HepG2 (cell line): ENCODE data around the gene ACADVL. TPM values are rescaled to one million over a fixed set of nuclear protein-coding genes. Genes with fewer than 3 reads are reported as not detected.
A peak's percentile ranks its signal among the peaks of the same experiment; 100 is the strongest.

ENCODE experiments used
- ARNT ChIP-seq: fragments of 450-650 bp; IDR thresholded peaks from 2 replicates; pipeline ENCODE4 v1.6.1; 2017
- NFAT5 ChIP-seq: sonication (generic); formaldehyde crosslinking; IDR thresholded peaks from 2 replicates; pipeline ENCODE4 v1.4.0; 2020; ENCODE audit warnings: missing genetic modification reagents
- PATZ1 ChIP-seq: sonication (generic); formaldehyde crosslinking; IDR thresholded peaks from 2 replicates; pipeline ENCODE4 v1.4.0; 2020; ENCODE audit warnings: missing genetic modification reagents
- ZBTB33 ChIP-seq: sonication (generic); formaldehyde crosslinking; IDR thresholded peaks from 2 replicates; pipeline ENCODE4 v1.4.0; 2020; ENCODE audit warnings: missing genetic modification reagents
- ZSCAN20 ChIP-seq: sonication (generic); formaldehyde crosslinking; IDR thresholded peaks from 2 replicates; pipeline ENCODE4 v1.4.0; 2020; ENCODE audit warnings: missing genetic modification reagents, mild to moderate bottlenecking, borderline replicate concordance
- polyA plus RNA-seq, 8 experiments: library from polyadenylated mRNA; depleted of rRNA in 3 of 8; stranded (reverse) in 7 of 8; unstranded in 1 of 8; fragments of >200 nt; fragmentation: Illumina TruSeq in 4 of 8; extraction: Trizol in 4 of 8; gene quantifications; 2 replicates each; pipeline versions ENCODE4 v1.2.1 to v1.2.3, GENCODE V29; 2011 to 2016; ENCODE audit warnings: low read depth in 4 of 8, missing spikeins in 1 of 8, mixed read lengths in 1 of 8; ENCODE audit not compliant: insufficient read depth in 1 of 8
- total RNA-seq, 5 experiments: library from RNA; depleted of rRNA; stranded (reverse); fragments of >200 nt; fragmentation: Illumina TruSeq; extraction: Trizol; gene quantifications; 2 replicates each; pipeline ENCODE4 v1.2.3, GENCODE V29; 2016; ENCODE audit warnings: low read depth in 1 of 5
- TF ChIP-seq, protein P1 (sequence below): sonication (generic); formaldehyde crosslinking; IDR thresholded peaks from 2 replicates; pipeline ENCODE4 v1.4.0; 2020; ENCODE audit warnings: missing genetic modification reagents, borderline replicate concordance
- TF ChIP-seq, protein P2 (sequence below): sonication (generic); formaldehyde crosslinking; IDR thresholded peaks from 2 replicates; pipeline ENCODE4 v1.5.0; 2020; ENCODE audit warnings: missing genetic modification reagents

ACADVL gene
- total and polyA plus RNA-seq, 2 of the 13 experiments (the other 11 are each of a cell fraction or from before 2014, with no cell fraction given), result 219 to 412 TPM

DNA sequence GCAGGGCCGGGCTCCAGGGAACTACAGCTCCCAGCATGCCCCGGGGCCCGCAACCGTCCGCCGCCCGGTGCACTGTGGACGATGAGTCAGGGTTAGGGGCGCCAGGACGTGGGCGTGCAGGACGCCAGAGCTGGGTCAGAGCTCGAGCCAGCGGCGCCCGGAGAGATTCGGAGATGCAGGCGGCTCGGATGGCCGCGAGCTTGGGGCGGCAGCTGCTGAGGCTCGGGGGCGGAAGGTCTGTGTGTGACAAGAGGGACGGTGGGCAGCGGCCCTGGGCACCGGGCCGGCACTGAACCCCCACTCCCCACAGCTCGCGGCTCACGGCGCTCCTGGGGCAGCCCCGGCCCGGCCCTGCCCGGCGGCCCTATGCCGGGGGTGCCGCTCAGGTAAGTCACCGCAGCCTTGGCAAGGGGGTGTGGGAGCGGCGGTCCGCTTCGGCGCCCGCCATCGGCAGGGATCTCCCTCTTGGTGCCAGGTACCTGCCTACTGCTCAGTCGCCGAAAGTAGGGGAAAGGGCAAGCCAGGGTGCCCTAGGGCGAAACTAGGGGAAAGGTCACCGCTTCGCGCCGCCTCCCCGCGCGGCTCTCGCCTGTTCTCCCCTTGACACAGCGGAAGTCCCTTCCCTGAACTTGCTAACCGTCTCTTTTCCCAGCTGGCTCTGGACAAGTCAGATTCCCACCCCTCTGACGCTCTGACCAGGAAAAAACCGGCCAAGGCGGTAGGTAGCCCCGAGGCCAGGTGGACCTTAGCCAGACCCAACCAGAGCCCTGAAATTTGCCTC is at the start of gene ACADVL, which contains the start of gene DLG4 (continued):
- TF ChIP-seq, protein P1, sequence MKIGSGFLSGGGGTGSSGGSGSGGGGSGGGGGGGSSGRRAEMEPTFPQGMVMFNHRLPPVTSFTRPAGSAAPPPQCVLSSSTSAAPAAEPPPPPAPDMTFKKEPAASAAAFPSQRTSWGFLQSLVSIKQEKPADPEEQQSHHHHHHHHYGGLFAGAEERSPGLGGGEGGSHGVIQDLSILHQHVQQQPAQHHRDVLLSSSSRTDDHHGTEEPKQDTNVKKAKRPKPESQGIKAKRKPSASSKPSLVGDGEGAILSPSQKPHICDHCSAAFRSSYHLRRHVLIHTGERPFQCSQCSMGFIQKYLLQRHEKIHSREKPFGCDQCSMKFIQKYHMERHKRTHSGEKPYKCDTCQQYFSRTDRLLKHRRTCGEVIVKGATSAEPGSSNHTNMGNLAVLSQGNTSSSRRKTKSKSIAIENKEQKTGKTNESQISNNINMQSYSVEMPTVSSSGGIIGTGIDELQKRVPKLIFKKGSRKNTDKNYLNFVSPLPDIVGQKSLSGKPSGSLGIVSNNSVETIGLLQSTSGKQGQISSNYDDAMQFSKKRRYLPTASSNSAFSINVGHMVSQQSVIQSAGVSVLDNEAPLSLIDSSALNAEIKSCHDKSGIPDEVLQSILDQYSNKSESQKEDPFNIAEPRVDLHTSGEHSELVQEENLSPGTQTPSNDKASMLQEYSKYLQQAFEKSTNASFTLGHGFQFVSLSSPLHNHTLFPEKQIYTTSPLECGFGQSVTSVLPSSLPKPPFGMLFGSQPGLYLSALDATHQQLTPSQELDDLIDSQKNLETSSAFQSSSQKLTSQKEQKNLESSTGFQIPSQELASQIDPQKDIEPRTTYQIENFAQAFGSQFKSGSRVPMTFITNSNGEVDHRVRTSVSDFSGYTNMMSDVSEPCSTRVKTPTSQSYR (CRISPR knock-in tag), result no peak
- TF ChIP-seq NFAT5 (CRISPR knock-in tag) (peak; percentile 64; the same call in 1 of the 2 replicates), ZBTB33 (CRISPR knock-in tag) (no peak), PATZ1 (CRISPR knock-in tag) (no peak; the same call in 1 of the 2 replicates), ARNT (no peak), ZSCAN20 (CRISPR knock-in tag) (no peak)
- TF ChIP-seq, protein P2, sequence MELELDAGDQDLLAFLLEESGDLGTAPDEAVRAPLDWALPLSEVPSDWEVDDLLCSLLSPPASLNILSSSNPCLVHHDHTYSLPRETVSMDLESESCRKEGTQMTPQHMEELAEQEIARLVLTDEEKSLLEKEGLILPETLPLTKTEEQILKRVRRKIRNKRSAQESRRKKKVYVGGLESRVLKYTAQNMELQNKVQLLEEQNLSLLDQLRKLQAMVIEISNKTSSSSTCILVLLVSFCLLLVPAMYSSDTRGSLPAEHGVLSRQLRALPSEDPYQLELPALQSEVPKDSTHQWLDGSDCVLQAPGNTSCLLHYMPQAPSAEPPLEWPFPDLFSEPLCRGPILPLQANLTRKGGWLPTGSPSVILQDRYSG (CRISPR knock-in tag), result no peak
